HepG2 (cell line): ENCODE data around the gene ATP5F1E. TPM values are rescaled to one million over a fixed set of nuclear protein-coding genes. Genes with fewer than 3 reads are reported as not detected.
A peak's percentile ranks its signal among the peaks of the same experiment; 100 is the strongest.

Source experiments
- ATF7 ChIP-seq, 2 experiments: fragments of 450-650 bp in 1 of 2; sonication (generic) in 1 of 2; formaldehyde crosslinking in 1 of 2; IDR thresholded peaks; 2 replicates each; pipeline versions ENCODE4 v1.4.0 to v1.6.1; 2016 to 2020; ENCODE audit warnings: antibody characterized with exemption in 1 of 2, mild to moderate bottlenecking in 1 of 2, missing genetic modification reagents in 1 of 2
- CENPX ChIP-seq: sonication (generic); formaldehyde crosslinking; IDR thresholded peaks from 2 replicates; pipeline ENCODE4 v1.9.0; 2021; ENCODE audit warnings: mild to moderate bottlenecking, missing genetic modification reagents, moderate library complexity
- HNRNPK ChIP-seq: fragments of 200-400 bp; formaldehyde crosslinking; IDR thresholded peaks from 2 replicates; pipeline ENCODE4 v1.6.1; 2018; ENCODE audit warnings: low read length, low read depth, moderate library complexity, mild to moderate bottlenecking; ENCODE audit not compliant: poor library complexity, severe bottlenecking
- KDM1A ChIP-seq: IDR thresholded peaks from 2 replicates; pipeline ENCODE4 v1.6.1; 2016; ENCODE audit warnings: missing compliant biosample characterization
- NCOA5 ChIP-seq: sonication (generic); formaldehyde crosslinking; IDR thresholded peaks from 2 replicates; pipeline ENCODE4 v1.4.0; 2020; ENCODE audit warnings: missing genetic modification reagents
- RORA ChIP-seq: sonication (generic); formaldehyde crosslinking; IDR thresholded peaks from 2 replicates; pipeline ENCODE4 v1.5.0; 2020; ENCODE audit warnings: mild to moderate bottlenecking, missing genetic modification reagents, moderate library complexity
- THYN1 ChIP-seq: sonication (generic); formaldehyde crosslinking; IDR thresholded peaks from 2 replicates; pipeline ENCODE4 v1.8.1; 2023; ENCODE audit warnings: low read depth, mild to moderate bottlenecking, moderate library complexity, missing genetic modification reagents, borderline replicate concordance
- ZNF264 ChIP-seq: sonication (generic); formaldehyde crosslinking; IDR thresholded peaks from 2 replicates; pipeline ENCODE4 v1.4.0; 2020; ENCODE audit warnings: missing genetic modification reagents
- ZNF337 ChIP-seq: sonication (generic); formaldehyde crosslinking; IDR thresholded peaks from 2 replicates; pipeline ENCODE4 v1.5.1; 2020; ENCODE audit warnings: missing genetic modification reagents, low read depth, mild to moderate bottlenecking, borderline replicate concordance
- ZNF484 ChIP-seq: sonication (generic); formaldehyde crosslinking; IDR thresholded peaks from 2 replicates; pipeline ENCODE4 v1.5.1; 2020; ENCODE audit warnings: mild to moderate bottlenecking, low read depth, missing genetic modification reagents, borderline replicate concordance
- ZNF713 ChIP-seq: sonication (generic); formaldehyde crosslinking; IDR thresholded peaks from 2 replicates; pipeline ENCODE4 v1.4.0; 2020; ENCODE audit warnings: mild to moderate bottlenecking, missing genetic modification reagents
- ZNF777 ChIP-seq: sonication (generic); formaldehyde crosslinking; IDR thresholded peaks from 2 replicates; pipeline ENCODE4 v1.4.0; 2020; ENCODE audit warnings: missing genetic modification reagents
- ZNF792 ChIP-seq: IDR thresholded peaks from 2 replicates; pipeline ENCODE4 v1.6.1; 2016
- ZNF878 ChIP-seq: sonication (generic); formaldehyde crosslinking; IDR thresholded peaks from 2 replicates; pipeline ENCODE4 v1.8.1; 2023; ENCODE audit warnings: mild to moderate bottlenecking, missing genetic modification reagents, moderate library complexity
- polyA plus RNA-seq, 8 experiments: library from polyadenylated mRNA; depleted of rRNA in 3 of 8; stranded (reverse) in 7 of 8; unstranded in 1 of 8; fragments of >200 nt; fragmentation: Illumina TruSeq in 4 of 8; extraction: Trizol in 4 of 8; gene quantifications; 2 replicates each; pipeline versions ENCODE4 v1.2.1 to v1.2.3, GENCODE V29; 2011 to 2016; ENCODE audit warnings: low read depth in 4 of 8, missing spikeins in 1 of 8, mixed read lengths in 1 of 8; ENCODE audit not compliant: insufficient read depth in 1 of 8
- total RNA-seq, 5 experiments: library from RNA; depleted of rRNA; stranded (reverse); fragments of >200 nt; fragmentation: Illumina TruSeq; extraction: Trizol; gene quantifications; 2 replicates each; pipeline ENCODE4 v1.2.3, GENCODE V29; 2016; ENCODE audit warnings: low read depth in 1 of 5
- TF ChIP-seq, protein P1 (sequence below): sonication (generic); formaldehyde crosslinking; IDR thresholded peaks from 2 replicates; pipeline ENCODE4 v1.4.0; 2020; ENCODE audit warnings: missing genetic modification reagents
- TF ChIP-seq, protein P2 (sequence below): sonication (generic); formaldehyde crosslinking; IDR thresholded peaks from 2 replicates; pipeline ENCODE4 v1.8.0; 2022; ENCODE audit warnings: missing genetic modification reagents, low read depth, mild to moderate bottlenecking, borderline replicate concordance
- TF ChIP-seq, protein P3 (sequence below), 2 experiments: sonication (generic) in 1 of 2; formaldehyde crosslinking in 1 of 2; IDR thresholded peaks; 2 replicates each; pipeline versions ENCODE4 v1.4.0 to v1.6.1; 2018 to 2020; ENCODE audit warnings: missing genetic modification reagents in 2 of 2, borderline replicate concordance in 1 of 2, low read depth in 1 of 2, mild to moderate bottlenecking in 1 of 2, missing biosample characterization in 1 of 2
- TF ChIP-seq, protein P4 (sequence below): sonication (generic); formaldehyde crosslinking; IDR thresholded peaks from 2 replicates; pipeline ENCODE4 v1.5.0; 2020; ENCODE audit warnings: missing genetic modification reagents
- TF ChIP-seq, protein P5 (sequence below): IDR thresholded peaks from 2 replicates; pipeline ENCODE4 v1.6.1; 2016; ENCODE audit warnings: low read depth

Gene ATP5F1E
- total and polyA plus RNA-seq, 2 of the 13 experiments (the other 11 are each of a cell fraction or from before 2014, with no cell fraction given), result 121 to 134 TPM

DNA sequence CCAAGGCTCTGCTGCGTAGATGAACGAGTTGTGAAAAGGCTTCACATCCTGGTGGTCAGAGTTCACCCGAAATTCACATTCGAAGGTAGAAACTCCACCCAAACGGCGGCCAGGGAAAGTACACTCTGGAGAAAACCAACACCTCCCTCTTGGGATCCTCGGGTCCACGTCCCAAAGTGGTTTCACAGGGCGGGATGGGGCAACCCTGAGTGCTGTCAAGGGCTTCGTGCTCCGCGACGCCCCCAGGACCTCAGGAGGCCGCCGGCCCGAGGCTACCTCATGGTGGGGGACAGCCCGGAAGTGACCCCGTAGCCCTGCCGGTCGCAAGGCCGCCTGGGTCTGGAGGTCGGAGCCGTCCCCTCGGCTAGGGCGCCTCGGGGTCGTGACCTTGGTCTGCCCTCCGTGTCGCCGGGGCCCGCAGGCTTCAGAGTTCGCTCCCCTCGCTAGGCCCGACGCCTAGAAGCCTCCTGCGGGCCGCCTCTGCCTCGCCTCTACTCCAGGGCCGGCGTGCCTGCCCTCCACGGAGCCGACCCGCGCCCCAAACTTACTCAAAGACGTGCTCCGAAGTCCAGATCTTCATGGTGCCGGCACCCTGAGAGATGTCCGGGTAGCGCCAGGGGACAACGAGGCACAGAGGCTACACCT lies 10.1 kb upstream of the ATP5F1E start, which contains the start of gene PRELID3B (continued):
- TF ChIP-seq, protein P1, sequence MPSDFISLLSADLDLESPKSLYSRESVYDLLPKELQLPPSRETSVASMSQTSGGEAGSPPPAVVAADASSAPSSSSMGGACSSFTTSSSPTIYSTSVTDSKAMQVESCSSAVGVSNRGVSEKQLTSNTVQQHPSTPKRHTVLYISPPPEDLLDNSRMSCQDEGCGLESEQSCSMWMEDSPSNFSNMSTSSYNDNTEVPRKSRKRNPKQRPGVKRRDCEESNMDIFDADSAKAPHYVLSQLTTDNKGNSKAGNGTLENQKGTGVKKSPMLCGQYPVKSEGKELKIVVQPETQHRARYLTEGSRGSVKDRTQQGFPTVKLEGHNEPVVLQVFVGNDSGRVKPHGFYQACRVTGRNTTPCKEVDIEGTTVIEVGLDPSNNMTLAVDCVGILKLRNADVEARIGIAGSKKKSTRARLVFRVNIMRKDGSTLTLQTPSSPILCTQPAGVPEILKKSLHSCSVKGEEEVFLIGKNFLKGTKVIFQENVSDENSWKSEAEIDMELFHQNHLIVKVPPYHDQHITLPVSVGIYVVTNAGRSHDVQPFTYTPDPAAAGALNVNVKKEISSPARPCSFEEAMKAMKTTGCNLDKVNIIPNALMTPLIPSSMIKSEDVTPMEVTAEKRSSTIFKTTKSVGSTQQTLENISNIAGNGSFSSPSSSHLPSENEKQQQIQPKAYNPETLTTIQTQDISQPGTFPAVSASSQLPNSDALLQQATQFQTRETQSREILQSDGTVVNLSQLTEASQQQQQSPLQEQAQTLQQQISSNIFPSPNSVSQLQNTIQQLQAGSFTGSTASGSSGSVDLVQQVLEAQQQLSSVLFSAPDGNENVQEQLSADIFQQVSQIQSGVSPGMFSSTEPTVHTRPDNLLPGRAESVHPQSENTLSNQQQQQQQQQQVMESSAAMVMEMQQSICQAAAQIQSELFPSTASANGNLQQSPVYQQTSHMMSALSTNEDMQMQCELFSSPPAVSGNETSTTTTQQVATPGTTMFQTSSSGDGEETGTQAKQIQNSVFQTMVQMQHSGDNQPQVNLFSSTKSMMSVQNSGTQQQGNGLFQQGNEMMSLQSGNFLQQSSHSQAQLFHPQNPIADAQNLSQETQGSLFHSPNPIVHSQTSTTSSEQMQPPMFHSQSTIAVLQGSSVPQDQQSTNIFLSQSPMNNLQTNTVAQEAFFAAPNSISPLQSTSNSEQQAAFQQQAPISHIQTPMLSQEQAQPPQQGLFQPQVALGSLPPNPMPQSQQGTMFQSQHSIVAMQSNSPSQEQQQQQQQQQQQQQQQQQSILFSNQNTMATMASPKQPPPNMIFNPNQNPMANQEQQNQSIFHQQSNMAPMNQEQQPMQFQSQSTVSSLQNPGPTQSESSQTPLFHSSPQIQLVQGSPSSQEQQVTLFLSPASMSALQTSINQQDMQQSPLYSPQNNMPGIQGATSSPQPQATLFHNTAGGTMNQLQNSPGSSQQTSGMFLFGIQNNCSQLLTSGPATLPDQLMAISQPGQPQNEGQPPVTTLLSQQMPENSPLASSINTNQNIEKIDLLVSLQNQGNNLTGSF (CRISPR knock-in tag), result peak; percentile 88; the same call in 1 of the 2 replicates
- 0 out of 2 replicates have a peak, but pooled peaks have one; percentile 51 for TF ChIP-seq ZNF792 (CRISPR knock-in tag)
- TF ChIP-seq, protein P2, sequence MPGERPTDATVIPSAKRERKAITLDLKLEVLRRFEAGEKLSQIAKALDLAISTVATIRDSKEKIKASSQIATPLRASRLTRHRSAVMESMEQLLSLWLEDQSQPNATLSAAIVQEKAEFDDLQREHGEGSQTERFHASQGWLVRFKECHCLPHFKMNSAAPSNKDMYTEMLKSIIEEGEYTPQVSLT (CRISPR knock-in tag), result no peak
- TF ChIP-seq ZNF337 (CRISPR knock-in tag), result no peak
- TF ChIP-seq, protein P3, sequence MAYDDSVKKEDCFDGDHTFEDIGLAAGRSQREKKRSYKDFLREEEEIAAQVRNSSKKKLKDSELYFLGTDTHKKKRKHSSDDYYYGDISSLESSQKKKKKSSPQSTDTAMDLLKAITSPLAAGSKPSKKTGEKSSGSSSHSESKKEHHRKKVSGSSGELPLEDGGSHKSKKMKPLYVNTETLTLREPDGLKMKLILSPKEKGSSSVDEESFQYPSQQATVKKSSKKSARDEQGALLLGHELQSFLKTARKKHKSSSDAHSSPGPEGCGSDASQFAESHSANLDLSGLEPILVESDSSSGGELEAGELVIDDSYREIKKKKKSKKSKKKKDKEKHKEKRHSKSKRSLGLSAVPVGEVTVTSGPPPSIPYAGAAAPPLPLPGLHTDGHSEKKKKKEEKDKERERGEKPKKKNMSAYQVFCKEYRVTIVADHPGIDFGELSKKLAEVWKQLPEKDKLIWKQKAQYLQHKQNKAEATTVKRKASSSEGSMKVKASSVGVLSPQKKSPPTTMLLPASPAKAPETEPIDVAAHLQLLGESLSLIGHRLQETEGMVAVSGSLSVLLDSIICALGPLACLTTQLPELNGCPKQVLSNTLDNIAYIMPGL (CRISPR knock-in tag; IDR thresholded peaks at IDR 0.05; ENCODE audit: borderline replicate concordance in 1 of 2, low read depth in 1 of 2), result peak in 1 of 2 experiments; percentile 70; a peak in 1 of 4 replicates
- no peak for TF ChIP-seq RORA (CRISPR knock-in tag)
- no peak for TF ChIP-seq NCOA5 (CRISPR knock-in tag)
- TF ChIP-seq ZNF264 (CRISPR knock-in tag), result no peak
- no peak for TF ChIP-seq THYN1 (CRISPR knock-in tag)
- peak; percentile 61; the same call in 1 of the 2 replicates for TF ChIP-seq ZNF777 (CRISPR knock-in tag)
- TF ChIP-seq, protein P4, sequence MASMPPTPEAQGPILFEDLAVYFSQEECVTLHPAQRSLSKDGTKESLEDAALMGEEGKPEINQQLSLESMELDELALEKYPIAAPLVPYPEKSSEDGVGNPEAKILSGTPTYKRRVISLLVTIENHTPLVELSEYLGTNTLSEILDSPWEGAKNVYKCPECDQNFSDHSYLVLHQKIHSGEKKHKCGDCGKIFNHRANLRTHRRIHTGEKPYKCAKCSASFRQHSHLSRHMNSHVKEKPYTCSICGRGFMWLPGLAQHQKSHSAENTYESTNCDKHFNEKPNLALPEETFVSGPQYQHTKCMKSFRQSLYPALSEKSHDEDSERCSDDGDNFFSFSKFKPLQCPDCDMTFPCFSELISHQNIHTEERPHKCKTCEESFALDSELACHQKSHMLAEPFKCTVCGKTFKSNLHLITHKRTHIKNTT (CRISPR knock-in tag), result no peak
- TF ChIP-seq, protein P5, sequence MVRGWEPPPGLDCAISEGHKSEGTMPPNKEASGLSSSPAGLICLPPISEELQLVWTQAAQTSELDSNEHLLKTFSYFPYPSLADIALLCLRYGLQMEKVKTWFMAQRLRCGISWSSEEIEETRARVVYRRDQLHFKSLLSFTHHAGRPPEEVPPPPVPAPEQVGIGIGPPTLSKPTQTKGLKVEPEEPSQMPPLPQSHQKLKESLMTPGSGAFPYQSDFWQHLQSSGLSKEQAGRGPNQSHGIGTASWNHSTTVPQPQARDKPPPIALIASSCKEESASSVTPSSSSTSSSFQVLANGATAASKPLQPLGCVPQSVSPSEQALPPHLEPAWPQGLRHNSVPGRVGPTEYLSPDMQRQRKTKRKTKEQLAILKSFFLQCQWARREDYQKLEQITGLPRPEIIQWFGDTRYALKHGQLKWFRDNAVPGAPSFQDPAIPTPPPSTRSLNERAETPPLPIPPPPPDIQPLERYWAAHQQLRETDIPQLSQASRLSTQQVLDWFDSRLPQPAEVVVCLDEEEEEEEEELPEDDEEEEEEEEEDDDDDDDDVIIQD (CRISPR knock-in tag), result no peak
- TF ChIP-seq ZNF484 (CRISPR knock-in tag), result no peak
- no peak for TF ChIP-seq KDM1A (CRISPR knock-in tag)
- no peak for TF ChIP-seq ATF7 (IDR thresholded peaks at IDR 0.05)
- TF ChIP-seq ATF7 (CRISPR knock-in tag; IDR thresholded peaks at IDR 0.05), result peak; percentile 61; the same call in 1 of the 2 replicates
- no peak for TF ChIP-seq ZNF713
- TF ChIP-seq ZNF878 (CRISPR knock-in tag), result peak; percentile 87
- no peak for TF ChIP-seq HNRNPK
- TF ChIP-seq CENPX (CRISPR knock-in tag), result no peak
